Transverse colon (tissue), 4 donors: ENCODE results near the gene TRA2B. TPM values are rescaled to one million over a fixed set of nuclear protein-coding genes. Genes with fewer than 3 reads are reported as not detected.

Source experiments
- DNase-seq: peaks from one replicate; pipeline ENCODE4 v3.0.0-alpha.2; 2019
- H3K27ac ChIP-seq, 4 donors: fragments of 200-600 bp; sonication (generic); 2 replicates each; pipeline ENCODE4 v1.5.1; 2016 to 2018; ENCODE audit warnings: inconsistent platforms in 4 of 4
- H3K27me3 ChIP-seq: fragments of 200-600 bp; sonication (generic); 2 replicates; pipeline ENCODE4 v1.5.1; 2017; ENCODE audit warnings: inconsistent platforms
- H3K36me3 ChIP-seq, 4 donors: fragments of 200-600 bp; sonication (generic); 2 replicates each; pipeline ENCODE4 v1.5.1; 2017 to 2019; ENCODE audit warnings: inconsistent platforms in 4 of 4
- H3K4me1 ChIP-seq, 4 donors: fragments of 200-600 bp; sonication (generic); 2 replicates each; pipeline ENCODE4 v1.5.1; 2017 to 2020; ENCODE audit warnings: inconsistent platforms in 4 of 4
- H3K4me3 ChIP-seq, 4 donors: fragments of 200-600 bp; sonication (generic); 1 replicate in 1 of 4; 2 replicates in 3 of 4; pipeline versions ENCODE4 v1.5.1 to v1.6.1; 2017 to 2019; ENCODE audit warnings: inconsistent platforms in 4 of 4
- H3K9me3 ChIP-seq, 2 donors: fragments of 200-600 bp; sonication (generic); 2 replicates each; pipeline ENCODE4 v1.5.1; 2017 to 2019; ENCODE audit warnings: inconsistent platforms in 2 of 2
- CTCF ChIP-seq, 5 experiments: fragments of 200-600 bp in 3 of 5; fragments of 450-650 bp in 2 of 5; sonication (generic) in 3 of 5; IDR thresholded peaks; 1 replicate in 2 of 5; 2 replicates in 3 of 5; pipeline ENCODE4 v1.5.1; 2016 to 2017; ENCODE audit warnings: antibody characterized with exemption in 5 of 5, inconsistent platforms in 3 of 5, mild to moderate bottlenecking in 2 of 5, moderate library complexity in 1 of 5
- EP300 ChIP-seq: sonication (generic); formaldehyde crosslinking; IDR thresholded peaks from one replicate; pipeline ENCODE4 v1.6.1; 2017; ENCODE audit warnings: antibody characterized with exemption, low read depth
- POLR2A ChIP-seq: fragments of 450-650 bp; IDR thresholded peaks from one replicate; pipeline ENCODE4 v1.6.1; 2016; ENCODE audit warnings: antibody characterized with exemption, mild to moderate bottlenecking, moderate library complexity
- POLR2AphosphoS5 ChIP-seq, 3 donors: sonication (generic); formaldehyde crosslinking; IDR thresholded peaks; one replicate each; pipeline ENCODE4 v1.6.1; 2016; ENCODE audit warnings: antibody characterized with exemption in 3 of 3
- WGBS, 2 donors: methylation state at CpG; one replicate each; pipeline ENCODE4 v1.1.5; 2018; ENCODE audit warnings: low coverage in 1 of 2; 5-methylcytosine and 5-hydroxymethylcytosine counted together
- in situ Hi-C, 4 donors: fragments of 200-750 bp; cut with MboI; loops; one replicate each; pipeline versions ENCODE4 v1.15.0 to v1.15.1; 2017; ENCODE audit warnings: low sequenced_read_pairs in 3 of 4, low pct_ligation_motif_present in 1 of 4, low pct_unique_long_range_greater_than_20kb in 1 of 4
- intact Hi-C: fragments of 100-400 bp; cut with DNase I; formaldehyde crosslinking; loops from one replicate; pipeline ENCODE4 v1.15.1; 2023; ENCODE audit warnings: low total_unique reads
- total RNA-seq, 4 donors: library from RNA; depleted of rRNA; stranded (reverse); fragments of >200 nt; gene quantifications; one replicate each; pipeline ENCODE4 v1.1.0, GENCODE V29; 2016

TRA2B gene
- total RNA-seq, 4 donors from 2014 or later, result 69.1 to 154 (median 92.6) TPM

- in situ Hi-C loops, result no loop called here
- Histone ChIP-seq H3K27ac (no peak overlapping the region), H3K27me3 (no peaks in the 10 kb centered on the region)
Measured at GRCh38 chr3:185940951-185941350, 3.1 kb upstream of the TRA2B start.

GRCh38 chr3:185939721-185940120 lies 1.9 kb upstream of the TRA2B start:
- Histone ChIP-seq H3K27ac (no peak overlapping the region), H3K4me3 (no peak overlapping the region), H3K27me3 (no peaks in the 10 kb centered on the region), H3K9me3 (no peaks in the 10 kb centered on the region), H3K4me1 (peaks cover 4 to 25% (median 21%) of the 10 kb centered on the region in 4 donors), H3K36me3 (no peaks in the 10 kb centered on the region)
- no peak for DNase-seq
- intact Hi-C loops, result no loop called here
- in situ Hi-C loops, result no loop called here
- 86 to 97% methylated on average over 3 of the region's 3 CpGs for WGBS, 2 donors
- TF ChIP-seq EP300, result no peak
- no peak for TF ChIP-seq POLR2A
- no peak for TF ChIP-seq CTCF (IDR thresholded peaks at IDR 0.05)
- TF ChIP-seq POLR2AphosphoS5 (IDR thresholded peaks at IDR 0.05), result no peak

More at GRCh38 chr3:185940951-185941350, 3.1 kb upstream of the TRA2B start:
- Histone ChIP-seq H3K4me1 (peaks cover 4 to 15% (median 11%) of the 10 kb centered on the region in 4 donors), H3K9me3 (no peaks in the 10 kb centered on the region), H3K4me3 (no peak overlapping the region), H3K36me3 (no peaks in the 10 kb centered on the region)
- TF ChIP-seq CTCF (IDR thresholded peaks at IDR 0.05) (no peak), POLR2A (no peak)
- 53 to 55% methylated on average over 1 of the region's 1 CpG for WGBS, 2 donors
- DNase-seq, result no peak
- intact Hi-C loops, result no loop called here

DNA sequence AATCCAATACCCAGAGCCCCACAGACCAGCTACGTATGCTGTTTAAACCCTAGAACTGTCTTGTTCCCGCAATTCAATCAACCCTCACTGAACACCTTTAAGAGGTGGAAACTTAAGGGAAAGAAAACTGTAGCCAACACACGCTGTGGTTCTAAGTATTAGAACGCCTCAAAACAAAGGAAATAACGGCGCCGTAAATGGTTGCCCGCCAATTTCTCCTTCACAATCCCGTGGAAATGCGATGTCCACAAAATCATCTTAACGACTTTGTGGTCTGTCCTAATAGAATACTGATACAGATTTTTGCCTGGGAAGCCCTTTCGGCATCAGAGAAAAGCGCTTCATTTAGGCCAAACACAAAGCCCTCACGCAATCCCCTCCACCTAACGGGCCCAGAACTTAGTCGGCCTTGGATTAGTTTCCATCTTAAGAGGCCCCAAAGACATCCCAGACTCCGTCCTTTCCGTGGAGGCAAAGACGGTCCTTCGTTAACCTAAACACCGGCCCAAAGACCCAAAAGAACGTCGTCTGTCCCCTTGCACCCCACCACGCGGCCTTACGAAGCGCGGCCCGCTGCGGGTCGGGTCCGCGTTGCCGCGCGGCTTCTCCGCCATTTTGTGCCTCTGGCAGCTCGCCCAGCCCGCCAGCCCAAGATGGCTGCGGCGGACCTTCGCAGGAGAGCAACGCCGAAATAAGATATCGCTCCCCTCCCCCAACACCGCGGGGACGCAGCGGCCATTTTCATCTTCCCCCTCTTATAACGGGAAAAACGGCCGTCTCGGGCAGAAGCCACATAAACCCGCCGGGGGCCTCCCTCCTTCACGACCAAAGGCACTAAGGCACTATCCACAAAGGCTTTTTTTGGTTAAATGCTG lies 763 bp downstream of the TRA2B start:
- DNase-seq, result peak; percentile 92
- in situ Hi-C loops, result no loop called here
- Histone ChIP-seq H3K9me3 (no peaks in the 10 kb centered on the region), H3K27ac (peak overlapping the region; percentile 98 to 100 (median 98)), H3K36me3 (no peaks in the 10 kb centered on the region), H3K27me3 (no peaks in the 10 kb centered on the region), H3K4me3 (peak overlapping the region; percentile 73 to 94 (median 84)), H3K4me1 (peaks cover 20 to 42% (median 37%) of the 10 kb centered on the region in 4 donors)
- intact Hi-C loops, result no loop called here
- 0% methylated on average over 9 to 49 of the region's 56 CpGs for WGBS, 2 donors
- TF ChIP-seq POLR2AphosphoS5 (IDR thresholded peaks at IDR 0.05), result peak in 2 of 3 donors; percentile 30 to 85
- no peak for TF ChIP-seq POLR2A
- TF ChIP-seq EP300, result no peak
- TF ChIP-seq CTCF (IDR thresholded peaks at IDR 0.05), result no peak

- no peaks in the 10 kb centered on the region for H3K27me3 ChIP-seq
- intact Hi-C loops (no loop called here), in situ Hi-C loops (no loop called here)
- whole genome bisulfite sequencing, 2 donors, result 0 to 2% methylated on average over 8 of the region's 8 CpGs
- no peaks in the 10 kb centered on the region for H3K9me3 ChIP-seq
- peak overlapping the region; percentile 73 to 94 (median 84) for H3K4me3 ChIP-seq
- DNase-seq, result no peak
- peaks cover 27 to 50% (median 42%) of the 10 kb centered on the region in 4 donors for H3K4me1 ChIP-seq
- TF ChIP-seq EP300 (no peak), POLR2A (no peak), POLR2AphosphoS5 (IDR thresholded peaks at IDR 0.05) (no peak), CTCF (IDR thresholded peaks at IDR 0.05) (no peak)
- H3K27ac ChIP-seq, result peak overlapping the region; percentile 98 to 100 (median 98)
- H3K36me3 ChIP-seq, result no peaks in the 10 kb centered on the region
Measured at GRCh38 chr3:185936273-185936629, 1.6 kb downstream of the TRA2B start.
